Heart right ventricle (tissue), 16 donors: ENCODE measurements around the gene ALPK1. TPM values are rescaled to one million over a fixed set of nuclear protein-coding genes. Genes with fewer than 3 reads are reported as not detected.
"Not testable (repeated sequence)": the region's sequence is repeated elsewhere in the genome, so short reads cannot be mapped to it uniquely, and the experiment has no call there.

Experiments
- ATAC-seq, 8 donors: fragments of 200-7000 bp; cut with Tn5 transposase; one replicate each; pipeline ENCODE4 v1.9.1; 2020; ENCODE audit warnings: mild to moderate bottlenecking in 8 of 8, moderate library complexity in 8 of 8, moderate number of reproducible peaks in 1 of 8
- DNase-seq, 2 donors: peaks; one replicate each; pipeline ENCODE4 v3.0.0-alpha.2; 2020
- H3K27ac ChIP-seq, 10 donors: fragments of 200-600 bp; sonication (generic) in 2 of 10; one replicate each; pipeline versions ENCODE4 v1.5.0 to v1.8.0; 2020 to 2022; ENCODE audit warnings: mild to moderate bottlenecking in 3 of 10
- H3K27me3 ChIP-seq, 7 donors: fragments of 200-600 bp; one replicate each; pipeline ENCODE4 v1.8.0; 2021 to 2022; ENCODE audit warnings: mild to moderate bottlenecking in 2 of 7
- H3K36me3 ChIP-seq, 9 donors: fragments of 200-600 bp; sonication (generic) in 1 of 9; one replicate each; pipeline versions ENCODE4 v1.5.0 to v1.8.0; 2020 to 2022; ENCODE audit warnings: mild to moderate bottlenecking in 2 of 9
- H3K4me1 ChIP-seq, 9 donors: fragments of 200-600 bp; sonication (generic) in 1 of 9; one replicate each; pipeline versions ENCODE4 v1.5.0 to v1.8.0; 2020 to 2022; ENCODE audit warnings: mild to moderate bottlenecking in 4 of 9
- H3K4me3 ChIP-seq, 10 donors: fragments of 200-600 bp; sonication (generic) in 2 of 10; one replicate each; pipeline versions ENCODE4 v1.5.0 to v1.8.0; 2020 to 2022; ENCODE audit warnings: mild to moderate bottlenecking in 7 of 10, moderate library complexity in 2 of 10
- H3K9me3 ChIP-seq, 11 donors: fragments of 200-600 bp in 10 of 11; sonication (generic) in 2 of 11; one replicate each; pipeline versions ENCODE4 v1.5.0 to v1.8.0; 2013 to 2022; ENCODE audit warnings: mild to moderate bottlenecking in 2 of 11, control low read depth in 1 of 11, moderate library complexity in 1 of 11
- WGBS, 2 donors: extraction: QIAGEN DNeasy Blood & Tissue Kit; methylation state at CpG; one replicate each; pipeline ENCODE4 v1.1.7; 2013; ENCODE audit warnings: inconsistent platforms in 1 of 2; 5-methylcytosine and 5-hydroxymethylcytosine counted together
- intact Hi-C, 10 donors: fragments of 100-400 bp; cut with DNase I; formaldehyde crosslinking; loops; one replicate each; pipeline versions ENCODE4 v1.11.1 to v1.14.2; 2022
- polyA plus RNA-seq, 2 donors: library from polyadenylated mRNA; stranded (reverse); fragments of 200-250 nt; gene quantifications; one replicate each; pipeline ENCODE4 v1.2.3, GENCODE V29; 2013
- total RNA-seq, 10 donors: library from RNA; stranded (reverse); fragmentation: NEBNext Ultra II Directional in 3 of 10; extraction: Animal tissue kit (Norgen Biotek cat#: 25700) in 3 of 10; gene quantifications; one replicate each; pipeline versions ENCODE4 v1.2.1 to v1.2.4, GENCODE V29; 2021 to 2023
- TF ChIP-seq, protein P1 (sequence below), 9 donors: fragments of 200-600 bp; sonication (generic) in 2 of 9; IDR thresholded peaks; one replicate each; pipeline versions ENCODE4 v1.5.0 to v1.8.0; 2021 to 2022; ENCODE audit warnings: antibody characterized with exemption in 9 of 9, mild to moderate bottlenecking in 5 of 9, moderate library complexity in 1 of 9
- donor health status: Arrhythmogenic right ventricular cardiomyopathy.
- donor health status: ischemic (EF 13 %, LVEDD 7.1; RV severe dilation, severe dysfunction).
- donor health status: healthy with polysubstance abuse.
- donor health status: DM: no; HTN: yes; CAD: no.
- donor health status: DM: no; HTN: no; CAD: no.
- donor health status: ischemic (EF 25% LVEDD 6.9; RV normal size, moderate dysfunction).
- donor health status: ischemic (EF 25% LVEDD 5.7; RV mildly dilated, moderate dysfunction).
- donor health status: healthy.
- donor health status: DM: yes; HTN: yes; CAD: no.
- donor health status: Ischemic cardiomyopathy.
- donor health status: ischemic (EF 35%, LVEDD 5.7; RV mildly dilated, moderate dysfunction).
- donor health status: nonischemic (EF 11% LVEDD 7.7; RV severe dilation, severe dysfunction).
- donor health status: DM: yes; HTN: yes; CAD: no.
- donor health status: PGD.
- donor health status: ischemic (EF 29% LVEDD 5.4; RV normal size, mild dysfunction).
- donor health status: nonischemic (EF 23%, LVEDD 6.1; RV moderate dilation, normal function).

Gene ALPK1
- total and polyA plus RNA-seq, 12 donors = 1.1 to 11.0 (median 4.4) TPM

- intact Hi-C loops = no loop called here
- no peaks in the 10 kb centered on the region for H3K4me1 ChIP-seq
- 50 to 54% methylated on average over 2 of the region's 2 CpGs for WGBS, 2 donors
- ATAC-seq = no peak
- DNase-seq = no peak
- H3K9me3 ChIP-seq = peaks cover 0 to 9% (median 0%) of the 10 kb centered on the region in 11 donors
- no peak overlapping the region for H3K4me3 ChIP-seq
- TF ChIP-seq, protein P1, sequence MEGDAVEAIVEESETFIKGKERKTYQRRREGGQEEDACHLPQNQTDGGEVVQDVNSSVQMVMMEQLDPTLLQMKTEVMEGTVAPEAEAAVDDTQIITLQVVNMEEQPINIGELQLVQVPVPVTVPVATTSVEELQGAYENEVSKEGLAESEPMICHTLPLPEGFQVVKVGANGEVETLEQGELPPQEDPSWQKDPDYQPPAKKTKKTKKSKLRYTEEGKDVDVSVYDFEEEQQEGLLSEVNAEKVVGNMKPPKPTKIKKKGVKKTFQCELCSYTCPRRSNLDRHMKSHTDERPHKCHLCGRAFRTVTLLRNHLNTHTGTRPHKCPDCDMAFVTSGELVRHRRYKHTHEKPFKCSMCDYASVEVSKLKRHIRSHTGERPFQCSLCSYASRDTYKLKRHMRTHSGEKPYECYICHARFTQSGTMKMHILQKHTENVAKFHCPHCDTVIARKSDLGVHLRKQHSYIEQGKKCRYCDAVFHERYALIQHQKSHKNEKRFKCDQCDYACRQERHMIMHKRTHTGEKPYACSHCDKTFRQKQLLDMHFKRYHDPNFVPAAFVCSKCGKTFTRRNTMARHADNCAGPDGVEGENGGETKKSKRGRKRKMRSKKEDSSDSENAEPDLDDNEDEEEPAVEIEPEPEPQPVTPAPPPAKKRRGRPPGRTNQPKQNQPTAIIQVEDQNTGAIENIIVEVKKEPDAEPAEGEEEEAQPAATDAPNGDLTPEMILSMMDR (IDR thresholded peaks at IDR 0.05) = no peak
- no peak overlapping the region for H3K27ac ChIP-seq
- no peaks in the 10 kb centered on the region for H3K36me3 ChIP-seq
- H3K27me3 ChIP-seq = no peaks in the 10 kb centered on the region
Observed at GRCh38 chr4:112453321-112453720, 156.2 kb downstream of the ALPK1 start.

DNA sequence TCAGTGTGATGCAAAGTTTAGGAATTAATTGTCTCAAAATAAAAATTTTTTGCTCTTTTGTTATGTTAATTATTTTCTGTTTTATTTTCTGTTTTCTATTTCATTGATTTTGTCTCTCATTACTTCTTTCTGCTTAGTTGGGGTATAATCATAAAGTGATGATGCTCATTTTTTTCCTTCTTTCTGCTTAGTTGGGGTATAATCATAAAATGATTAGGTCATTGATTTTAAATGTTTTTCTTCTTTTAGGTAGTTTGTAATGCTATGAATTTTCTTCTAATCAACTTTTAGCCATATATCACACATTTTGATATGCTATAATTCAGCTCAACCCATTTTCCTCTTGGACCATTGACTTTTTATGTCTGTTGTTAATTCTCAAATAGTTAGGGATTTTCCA, 175.1 kb downstream of the ALPK1 start:
- no peaks in the 10 kb centered on the region for H3K36me3 ChIP-seq
- intact Hi-C loops = no loop called here
- no peak overlapping the region for H3K27ac ChIP-seq
- no peak for DNase-seq
- TF ChIP-seq, protein P1 (IDR thresholded peaks at IDR 0.05) = no peak
- no peaks in the 10 kb centered on the region for H3K4me1 ChIP-seq
- ATAC-seq = no peak
- peaks cover 0 to 10% (median 0%) of the 10 kb centered on the region in 11 donors for H3K9me3 ChIP-seq
- H3K27me3 ChIP-seq = no peaks in the 10 kb centered on the region
- no peak overlapping the region for H3K4me3 ChIP-seq

GRCh38 chr4:112473985-112474384, 176.8 kb downstream of the ALPK1 start:
- DNase-seq (no peak), ATAC-seq (no peak)
- TF ChIP-seq, protein P1 (IDR thresholded peaks at IDR 0.05) = no peak
- intact Hi-C loops = no loop called here
- H3K27ac ChIP-seq = no peak overlapping the region
- H3K27me3 ChIP-seq = no peaks in the 10 kb centered on the region
- H3K4me1 ChIP-seq = no peaks in the 10 kb centered on the region
- no peak overlapping the region for H3K4me3 ChIP-seq
- H3K9me3 ChIP-seq = peaks cover 0 to 10% (median 0%) of the 10 kb centered on the region in 11 donors
- no peaks in the 10 kb centered on the region for H3K36me3 ChIP-seq
- 92% methylated on average over 2 of the region's 2 CpGs for WGBS, 2 donors

DNA sequence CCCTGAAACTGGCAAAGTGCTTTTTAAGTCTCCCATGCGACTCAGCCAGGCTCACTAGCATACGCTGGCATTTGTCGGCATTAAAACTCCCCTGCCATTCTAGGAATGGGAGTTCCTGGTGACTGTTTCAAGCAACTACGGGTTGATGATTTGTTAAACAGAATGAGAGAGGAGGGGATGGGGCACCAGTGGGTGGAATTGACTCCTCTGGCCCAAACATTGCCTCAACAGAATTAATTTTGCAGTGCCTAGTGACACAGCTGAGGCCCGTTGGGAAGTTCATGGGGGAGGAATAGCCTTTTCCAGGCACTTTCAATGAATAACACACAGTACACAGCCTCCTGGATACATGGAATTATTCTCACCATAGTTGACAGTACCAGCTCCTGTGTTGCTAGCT, 188.8 kb downstream of the ALPK1 start:
- TF ChIP-seq, protein P1 (IDR thresholded peaks at IDR 0.05) = no peak
- Histone ChIP-seq H3K27ac (no peak overlapping the region), H3K36me3 (no peaks in the 10 kb centered on the region), H3K4me3 (no peak overlapping the region), H3K9me3 (peaks cover 0 to 39% (median 5%) of the 10 kb centered on the region in 11 donors), H3K4me1 (no peaks in the 10 kb centered on the region), H3K27me3 (peaks cover 0 to 15% (median 6%) of the 10 kb centered on the region in 7 donors)
- ATAC-seq (no peak), DNase-seq (no peak)
- intact Hi-C loops = no loop called here
- WGBS, 2 donors = 46 to 69% methylated on average over 5 of the region's 5 CpGs

DNA sequence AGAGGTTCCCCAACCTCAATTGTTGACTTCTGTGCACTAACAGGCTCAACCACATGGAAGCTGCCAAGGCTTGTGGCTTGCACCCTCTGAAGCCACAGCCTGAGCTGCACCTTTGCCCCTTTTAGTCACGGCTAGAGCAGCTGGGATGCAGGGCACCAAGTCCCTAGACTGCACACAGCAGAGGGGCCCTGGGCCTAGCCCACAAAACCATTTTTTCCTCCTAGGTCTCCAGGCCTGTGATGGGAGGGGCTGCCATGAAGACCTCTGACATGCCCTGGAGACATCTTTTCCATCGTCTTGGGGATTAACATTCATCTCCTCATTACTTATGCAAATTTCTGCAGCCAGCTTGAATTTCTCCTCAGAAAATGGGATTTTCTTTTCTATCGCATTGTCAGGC, 193.6 kb downstream of the ALPK1 start:
- H3K4me3 ChIP-seq, H3K36me3 ChIP-seq, ATAC-seq, DNase-seq, H3K27ac ChIP-seq, intact Hi-C loops, H3K4me1 ChIP-seq: not testable (repeated sequence)
- peaks cover 0 to 13% (median 5%) of the 10 kb centered on the region in 7 donors for H3K27me3 ChIP-seq
- WGBS, 2 donors = 76 to 81% methylated on average over 3 of the region's 3 CpGs
- peaks cover 0 to 29% (median 5%) of the 10 kb centered on the region in 11 donors for H3K9me3 ChIP-seq

Other genes with a start within 250 kb of the ALPK1 start
- 1 to 10 TPM; 6.0 to 9.4 (median 7.8) TPM for gene FAM241A, start 151.9 kb upstream of the ALPK1 start, total RNA-seq
- gene FAM241A, start 151.9 kb upstream of the ALPK1 start, polyA plus RNA-seq = 1 to 10 TPM; 4.1 to 7.0 TPM
- gene AP1AR, start 65.6 kb upstream of the ALPK1 start, total RNA-seq = 10 to 100 TPM in 7 of 10 donors, 1 to 10 TPM in 3; 7.6 to 13.4 (median 11.4) TPM
- 1 to 10 TPM; 5.5 to 6.9 TPM for gene AP1AR, start 65.6 kb upstream of the ALPK1 start, polyA plus RNA-seq
- 10 to 100 TPM in 6 of 10 donors, 1 to 10 TPM in 4; 3.7 to 21.4 (median 14.2) TPM for gene TIFA, start 11.5 kb upstream of the ALPK1 start, total RNA-seq
- gene TIFA, start 11.5 kb upstream of the ALPK1 start, polyA plus RNA-seq = 1 to 10 TPM; 3.5 to 3.8 TPM
- not detected for gene NEUROG2, start 218.8 kb downstream of the ALPK1 start, total RNA-seq
- gene NEUROG2, start 218.8 kb downstream of the ALPK1 start, polyA plus RNA-seq = not detected